GM21423 (cell line): ENCODE results near the gene CDRT4.

ENCODE experiments used
- ATAC-seq: cut with Tn5 transposase; IDR thresholded peaks from one replicate; pipeline ENCODE4 v1.9.1; 2021; ENCODE audit warnings: mild to moderate bottlenecking, moderate library complexity; ENCODE audit not compliant: unreplicated experiment

The CDRT4 gene

DNA sequence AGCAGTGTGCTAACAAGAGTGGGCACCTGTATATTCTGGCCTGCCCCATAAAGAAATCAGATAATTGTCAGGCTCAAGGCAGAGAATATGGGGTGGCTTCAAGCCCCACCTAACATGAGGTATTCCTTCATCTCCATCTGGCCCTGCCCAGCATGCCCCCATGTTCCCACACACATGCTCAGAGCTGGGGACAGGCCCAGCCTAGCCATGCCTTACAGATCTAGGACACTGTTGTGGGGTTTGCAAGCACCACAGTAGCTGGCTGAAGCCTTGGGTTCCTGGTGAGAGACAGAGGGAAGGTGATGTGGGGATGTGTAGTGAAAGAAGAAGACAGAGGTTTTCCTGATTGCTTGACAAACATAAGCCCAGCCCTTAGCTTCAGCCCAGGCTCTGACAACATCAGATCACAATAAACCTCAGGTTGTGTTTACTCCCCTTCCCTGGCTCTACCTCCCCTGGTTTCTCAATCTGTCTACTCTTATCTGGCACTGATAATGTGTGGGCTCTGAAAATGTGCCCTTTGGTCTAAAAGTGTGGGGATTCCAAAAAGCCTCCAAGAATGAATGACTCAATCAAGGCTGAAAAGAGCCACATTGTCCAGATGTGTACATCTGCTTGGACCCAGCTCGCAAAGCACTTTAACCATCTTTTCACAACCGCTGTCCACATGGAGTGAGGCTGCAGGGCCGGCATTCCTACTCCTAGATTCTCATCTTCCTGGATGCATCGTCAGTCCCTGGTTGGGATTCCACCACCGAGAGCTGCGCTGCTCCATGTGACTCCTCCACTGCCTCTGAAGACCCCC, 34.4 kb downstream of the CDRT4 start:
- ATAC-seq: no peak

GRCh38 chr17:15431766-15432165, 35.7 kb downstream of the CDRT4 start:
- no peak for ATAC-seq

DNA sequence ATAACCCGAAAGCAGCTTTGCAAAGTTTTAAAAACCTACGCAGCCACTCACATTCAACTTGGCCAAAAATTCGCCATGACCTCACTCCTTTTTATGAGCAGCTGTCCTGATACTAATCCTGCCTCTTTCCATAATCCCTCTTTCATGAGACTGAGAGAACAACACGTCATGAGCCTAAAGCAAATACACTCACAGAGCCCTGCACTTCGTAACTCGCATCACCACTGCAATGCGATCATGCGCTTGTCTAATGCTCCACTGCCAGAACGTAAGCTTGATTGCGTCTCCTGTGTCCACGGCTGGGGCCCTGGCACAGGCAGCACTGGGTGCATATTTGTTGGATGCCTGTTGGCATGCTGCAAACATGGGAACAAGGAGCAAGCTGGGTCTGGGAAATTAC, 36.2 kb downstream of the CDRT4 start:
- no peak for ATAC-seq

DNA sequence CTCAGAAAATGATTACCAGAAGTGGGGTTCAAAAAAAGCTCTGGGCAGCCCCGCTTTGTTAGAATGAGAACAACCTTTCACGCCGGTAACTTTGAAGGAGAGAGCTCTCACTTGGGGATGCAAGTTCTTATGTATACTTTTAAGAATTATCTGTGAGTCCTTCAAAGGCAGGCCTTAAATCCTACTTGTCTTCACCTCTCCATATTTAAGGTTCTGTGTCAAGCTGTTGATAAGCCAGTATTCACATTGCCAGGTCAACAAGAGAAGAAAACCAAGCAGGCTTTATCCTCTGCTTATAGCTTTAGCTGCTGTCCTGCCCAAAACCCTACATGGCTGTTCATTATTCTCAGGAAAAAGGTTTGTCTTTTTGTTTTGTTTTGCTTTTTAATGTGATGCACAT, 42.9 kb downstream of the CDRT4 start:
- no peak for ATAC-seq

- no peak for ATAC-seq
Observed at GRCh38 chr17:15422392-15422965, 44.9 kb downstream of the CDRT4 start.

GRCh38 chr17:15418781-15419180, 48.6 kb downstream of the CDRT4 start:
- no peak for ATAC-seq

GRCh38 chr17:15414532-15415306, 52.7 kb downstream of the CDRT4 start:
- ATAC-seq: no peak

- ATAC-seq: no peak
Observed at GRCh38 chr17:15413101-15413771, 54.2 kb downstream of the CDRT4 start.

GRCh38 chr17:15412606-15413005, 54.8 kb downstream of the CDRT4 start:
- no peak for ATAC-seq

DNA sequence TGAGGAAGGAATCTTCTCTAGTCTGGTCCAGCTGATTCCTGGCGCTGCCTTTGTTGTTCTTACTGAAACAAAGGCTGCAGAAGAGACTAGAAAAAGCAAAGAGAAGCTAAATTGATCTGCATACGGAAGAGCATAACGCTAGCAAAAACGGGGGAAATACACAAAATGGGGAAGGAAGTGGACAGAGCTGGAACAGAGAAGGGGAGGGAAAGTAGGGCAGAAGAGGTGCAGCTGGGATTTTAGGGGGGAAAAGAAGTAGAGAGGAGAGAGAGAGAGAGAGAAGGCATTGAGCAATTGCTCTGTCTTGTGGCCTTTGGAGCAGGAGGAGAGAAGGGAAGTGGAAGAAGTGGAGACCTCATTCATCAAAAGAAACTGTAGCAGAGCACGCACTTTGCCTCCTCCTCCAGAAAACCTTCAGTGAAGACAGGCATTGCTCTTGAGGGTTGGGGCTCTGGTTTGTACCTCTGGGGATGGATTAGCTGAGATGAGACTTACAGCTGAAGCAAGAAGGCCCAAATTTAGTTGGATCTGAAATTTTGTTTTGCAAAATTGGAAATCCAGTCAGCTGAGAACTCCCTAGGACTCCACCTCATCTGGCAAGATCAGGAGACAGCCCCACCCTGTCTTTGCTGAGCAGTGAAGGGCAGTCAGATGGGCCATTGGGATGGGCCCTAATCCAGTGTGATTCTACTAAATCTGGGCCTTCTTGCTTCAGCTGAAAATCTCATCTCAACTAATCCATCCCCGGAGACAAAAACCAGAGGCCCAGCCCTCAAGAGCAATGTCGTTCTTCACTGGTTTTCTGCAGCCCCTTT, 55.8 kb downstream of the CDRT4 start:
- ATAC-seq: no peak

DNA sequence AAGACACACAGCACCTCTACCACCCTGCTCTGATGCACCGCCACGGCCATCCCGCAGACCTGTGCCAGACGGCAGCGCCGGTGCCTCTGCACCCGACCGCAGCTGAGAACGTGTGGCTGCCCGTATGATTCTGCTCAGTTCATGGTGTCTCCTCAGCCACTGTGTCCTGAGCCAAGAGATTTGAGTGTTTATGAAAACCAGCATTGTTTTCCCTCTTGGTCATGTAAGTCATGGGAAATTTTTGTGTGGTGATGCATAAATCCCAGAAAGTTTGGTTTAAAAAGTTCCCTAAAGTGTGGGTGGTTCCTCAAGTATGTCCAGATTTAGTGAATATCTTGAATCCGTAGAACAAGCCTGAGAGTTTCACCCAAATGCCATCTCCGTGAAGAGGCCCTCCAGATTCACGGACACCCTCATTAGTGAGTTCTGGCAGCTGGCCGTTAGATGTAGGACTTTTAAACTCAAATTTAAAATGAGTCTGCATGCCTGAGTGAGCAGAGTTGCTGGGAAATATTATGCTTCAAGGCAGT, 57.6 kb downstream of the CDRT4 start:
- ATAC-seq: no peak

DNA sequence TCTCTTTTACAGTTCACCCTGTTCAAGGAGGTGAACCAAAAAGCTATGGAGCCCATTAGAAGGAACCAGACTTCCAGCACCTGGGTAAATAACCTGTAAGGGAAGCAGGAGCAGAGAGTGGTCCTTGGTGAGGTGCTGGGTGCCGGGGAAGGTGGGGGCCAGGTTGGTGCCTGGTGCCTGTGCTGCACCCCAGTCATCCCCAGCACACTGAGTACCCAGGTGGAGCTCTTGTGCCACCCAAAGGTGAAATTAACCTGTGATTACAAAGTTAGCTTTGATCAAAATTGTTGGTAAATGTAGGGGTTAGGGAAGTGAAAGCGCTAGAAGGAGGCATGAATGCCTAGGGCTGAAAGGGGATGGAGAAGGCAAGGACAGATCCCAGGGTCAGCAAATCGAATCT, 58.6 kb downstream of the CDRT4 start:
- ATAC-seq: no peak

DNA sequence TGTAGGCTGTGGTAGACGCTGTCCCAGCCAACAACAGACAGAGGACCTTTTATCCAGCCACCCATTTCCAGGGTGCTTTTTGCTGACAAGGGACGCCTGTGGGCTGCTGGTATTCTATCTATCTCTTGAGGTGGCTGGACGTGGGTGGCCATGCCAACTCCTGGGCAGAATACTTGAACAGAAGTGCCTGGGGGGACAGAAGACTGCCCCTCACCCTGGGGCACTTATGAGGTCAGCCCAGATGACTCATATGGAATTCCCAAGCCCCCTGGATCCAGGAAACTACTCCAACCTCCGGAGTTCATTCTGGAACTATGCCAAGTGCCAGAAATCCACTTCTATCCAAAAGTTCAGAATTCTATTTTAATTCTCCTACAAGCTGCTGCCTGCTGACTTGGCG, 61.3 kb downstream of the CDRT4 start:
- no peak for ATAC-seq

- no peak for ATAC-seq
Observed at GRCh38 chr17:15405058-15405415, 62.4 kb downstream of the CDRT4 start.

DNA sequence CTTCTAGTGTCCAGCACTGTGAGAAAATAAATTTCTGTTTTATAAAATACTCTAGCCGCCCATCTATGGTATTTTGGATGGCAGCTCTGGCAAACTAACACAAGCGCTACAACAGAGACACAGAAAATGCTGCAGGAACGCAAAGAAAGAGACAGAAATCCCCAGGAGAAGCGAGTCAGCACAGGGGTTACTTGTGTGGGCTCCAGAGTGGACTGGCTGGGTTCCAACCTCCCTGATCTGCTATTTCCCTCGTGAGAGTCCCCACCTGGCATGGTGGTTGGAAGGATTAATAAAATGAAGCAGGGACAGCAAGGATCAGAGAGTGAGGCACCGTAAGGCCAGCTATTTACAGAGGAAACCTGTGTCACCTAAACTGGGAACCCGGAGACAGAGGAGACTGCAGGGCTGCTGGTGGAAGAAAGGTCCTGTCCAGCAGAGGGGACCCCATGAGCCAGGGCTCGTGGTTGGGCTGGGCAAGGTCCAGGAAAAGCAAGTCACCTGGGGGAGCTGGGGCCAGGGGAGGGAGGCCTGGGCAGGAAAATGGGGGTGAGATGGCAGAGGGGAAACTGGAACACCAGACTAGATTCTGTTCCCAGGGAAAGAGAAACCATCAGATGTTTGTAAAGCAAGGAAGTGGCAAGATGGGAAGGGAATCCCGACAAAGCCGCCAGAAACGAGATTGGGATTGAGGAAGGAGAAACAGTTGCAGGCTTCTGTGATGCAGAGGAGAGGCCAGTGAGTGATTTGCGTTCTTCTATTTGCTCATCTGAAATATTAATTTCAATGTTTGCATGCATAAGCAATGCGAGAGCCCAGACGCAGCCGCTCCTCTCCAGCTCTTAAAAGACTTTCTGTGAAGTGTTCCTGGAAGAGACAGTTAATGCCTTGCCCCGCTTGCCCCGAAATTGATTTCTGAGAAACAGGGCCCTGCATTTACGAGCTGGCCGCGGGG, 63.0 kb downstream of the CDRT4 start:
- no peak for ATAC-seq

DNA sequence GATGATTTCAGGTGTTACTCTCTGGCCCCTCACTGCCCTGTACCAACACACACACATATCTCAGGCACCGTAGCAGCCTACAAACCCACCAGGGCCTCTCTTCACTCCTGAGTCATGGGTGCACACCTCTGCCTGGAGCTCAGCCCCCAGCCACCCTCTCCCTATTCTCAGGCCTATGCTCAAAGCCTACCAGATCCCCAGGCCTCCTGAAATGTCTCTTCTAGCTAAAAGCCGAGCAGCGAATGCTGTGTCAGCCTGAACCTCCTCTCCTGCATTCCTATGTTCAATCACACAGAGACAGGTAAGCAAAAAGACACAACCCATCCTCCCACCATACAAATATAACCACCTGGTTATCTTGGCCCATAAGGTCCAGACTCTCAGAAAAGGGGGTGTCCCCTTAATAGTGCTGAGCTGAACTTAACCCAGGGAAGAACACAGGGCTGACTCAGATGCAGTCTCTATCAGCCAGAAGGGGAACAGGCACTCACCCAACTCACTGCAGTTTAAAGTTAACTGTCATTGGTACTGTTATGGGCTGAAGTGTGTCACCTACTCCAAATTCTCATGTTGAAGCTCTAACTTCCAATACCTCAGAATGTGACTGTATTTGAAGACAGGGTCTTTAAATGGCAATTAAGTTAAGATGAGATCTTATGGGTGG, 64.0 kb downstream of the CDRT4 start:
- no peak for ATAC-seq

DNA sequence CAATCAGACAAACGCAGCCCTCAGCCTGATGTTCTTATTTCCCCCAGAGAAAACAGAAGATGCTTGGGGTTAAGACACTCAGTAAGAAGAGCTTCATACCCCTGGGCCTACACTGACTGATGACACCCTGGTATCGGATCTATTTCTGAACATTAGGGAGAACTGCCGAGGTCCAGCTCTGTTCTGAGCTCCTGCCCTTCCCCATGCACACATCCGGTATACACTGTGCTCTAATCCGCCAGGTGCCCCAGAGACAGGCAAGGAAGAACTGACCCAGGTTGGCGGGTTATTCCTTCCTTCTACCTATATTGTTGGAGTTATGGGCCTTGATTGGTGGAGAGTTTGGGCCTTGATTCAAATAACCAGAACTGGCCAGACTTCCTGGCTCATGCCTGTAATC, 68.0 kb downstream of the CDRT4 start:
- ATAC-seq: no peak

DNA sequence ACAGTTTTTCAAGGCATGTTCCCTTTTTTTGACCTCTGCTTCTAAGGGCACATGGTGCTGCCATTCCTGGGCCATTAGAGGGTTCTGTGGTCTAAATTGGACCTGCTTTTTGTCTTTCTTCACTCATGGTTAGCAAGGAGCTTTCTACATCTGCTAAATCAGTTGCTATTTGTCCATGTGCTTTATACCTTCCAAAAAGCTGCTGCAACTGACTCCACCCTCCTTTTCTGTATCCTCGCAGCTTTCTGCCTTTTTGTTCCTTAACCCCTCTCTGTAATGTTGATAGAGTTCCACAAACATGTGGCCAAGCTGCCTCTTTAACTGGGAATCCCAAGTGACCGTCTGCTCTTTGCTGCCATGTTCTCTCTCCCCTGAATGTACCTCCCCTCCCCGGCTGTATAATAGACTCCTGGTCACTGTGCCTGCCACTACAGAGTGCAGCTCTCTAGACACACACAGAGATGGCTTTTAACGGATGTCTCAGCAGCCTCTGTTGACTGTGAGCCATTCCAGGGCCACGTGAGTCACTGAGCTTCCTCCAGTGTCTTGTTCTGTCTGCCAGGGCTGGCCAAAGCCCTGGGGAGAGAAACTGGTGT, 68.6 kb downstream of the CDRT4 start:
- ATAC-seq: no peak
